Hepatocyte (in vitro differentiated cells): ENCODE results near the gene EIF1AX. TPM values are rescaled to one million over a fixed set of nuclear protein-coding genes. Genes with fewer than 3 reads are reported as not detected.

Experiments used
- DNase-seq: peaks from one replicate; pipeline ENCODE4 v3.0.0-alpha.2; 2016; ENCODE audit warnings: low spot score
- H2AFZ ChIP-seq: fragments of 200-600 bp; sonication (generic); 2 replicates; pipeline ENCODE4 v1.6.0; 2016; ENCODE audit warnings: antibody characterized with exemption, mild to moderate bottlenecking
- H3K27ac ChIP-seq: fragments of 200-600 bp; sonication (generic); 2 replicates; pipeline ENCODE4 v1.5.1; 2016; ENCODE audit warnings: mild to moderate bottlenecking
- H3K27me3 ChIP-seq: fragments of 200-600 bp; sonication (generic); 2 replicates; pipeline ENCODE4 v1.6.1; 2016
- H3K36me3 ChIP-seq: fragments of 200-600 bp; sonication (generic); replicated peaks from 2 replicates; pipeline ENCODE4 v1.5.1; 2016; ENCODE audit warnings: low read depth; ENCODE audit not compliant: insufficient read depth
- H3K4me1 ChIP-seq: fragments of 200-600 bp; sonication (generic); 2 replicates; pipeline ENCODE4 v1.5.1; 2016; ENCODE audit warnings: mild to moderate bottlenecking, moderate library complexity; ENCODE audit not compliant: insufficient read depth
- H3K4me2 ChIP-seq: fragments of 200-600 bp; sonication (generic); 2 replicates; pipeline ENCODE4 v1.6.0; 2016
- H3K4me3 ChIP-seq: fragments of 200-600 bp; sonication (generic); 2 replicates; pipeline ENCODE4 v1.5.1; 2016; ENCODE audit warnings: mild to moderate bottlenecking
- H3K79me2 ChIP-seq: fragments of 200-600 bp; sonication (generic); 2 replicates; pipeline ENCODE4 v1.6.0; 2017; ENCODE audit warnings: mild to moderate bottlenecking
- H3K9me2 ChIP-seq: fragments of 200-600 bp; sonication (generic); replicated peaks from 2 replicates; pipeline ENCODE4 v1.6.0; 2017; ENCODE audit warnings: mild to moderate bottlenecking; ENCODE audit not compliant: insufficient read depth
- H3K9me3 ChIP-seq: fragments of 200-600 bp; sonication (generic); 2 replicates; pipeline ENCODE4 v1.5.1; 2016; ENCODE audit warnings: low read depth, mild to moderate bottlenecking
- H4K20me1 ChIP-seq: fragments of 200-600 bp; sonication (generic); 2 replicates; pipeline ENCODE4 v1.6.0; 2016; ENCODE audit warnings: mild to moderate bottlenecking; ENCODE audit not compliant: insufficient read depth, poor library complexity, severe bottlenecking
- CTCF ChIP-seq: fragments of 200-600 bp; sonication (generic); IDR thresholded peaks from 2 replicates; pipeline ENCODE4 v1.5.1; 2016; ENCODE audit warnings: antibody characterized with exemption, mild to moderate bottlenecking; ENCODE audit not compliant: poor library complexity
- EZH2 ChIP-seq: fragments of 200-600 bp; sonication (generic); IDR thresholded peaks from 2 replicates; pipeline ENCODE4 v1.6.1; 2016; ENCODE audit warnings: antibody characterized with exemption, mild to moderate bottlenecking, borderline replicate concordance
- EZH2phosphoT487 ChIP-seq: fragments of 200-600 bp; sonication (generic); IDR thresholded peaks from one replicate; pipeline ENCODE4 v1.6.1; 2018; ENCODE audit warnings: antibody characterized with exemption, mild to moderate bottlenecking, low read depth, moderate library complexity; ENCODE audit not compliant: unreplicated experiment, severe bottlenecking
- WGBS: methylation state at CpG from one replicate; pipeline ENCODE4 v1.1.6; 2016; ENCODE audit warnings: low lambda C conversion rate; ENCODE audit errors: missing lambda C conversion rate; 5-methylcytosine and 5-hydroxymethylcytosine counted together
- polyA plus RNA-seq: library from polyadenylated mRNA; unstranded; fragments of >200 nt; fragmentation: Nextera tagmentation; extraction: Ambion mirVana; gene quantifications from 2 replicates; pipeline ENCODE4 v1.2.1, GENCODE V29; 2016
- total RNA-seq: library from RNA; depleted of rRNA; stranded (reverse); fragments of >200 nt; gene quantifications from 2 replicates; pipeline ENCODE4 v1.2.3, GENCODE V29; 2014

The EIF1AX gene
- total and polyA plus RNA-seq, 2 experiments from 2014 or later, result 47.9 to 55.5 TPM

- Histone ChIP-seq H3K9me3 (no peaks in the 10 kb centered on the region), H3K4me1 (no peaks in the 10 kb centered on the region), H3K36me3 (no peaks in the 10 kb centered on the region), H3K9me2 (no peaks in the 10 kb centered on the region), H3K27me3 (no peaks in the 10 kb centered on the region), H2AFZ (no peak overlapping the region), H3K79me2 (no peaks in the 10 kb centered on the region), H4K20me1 (no peaks in the 10 kb centered on the region), H3K4me3 (no peak overlapping the region), H3K27ac (no peak overlapping the region), H3K4me2 (no peak overlapping the region)
- TF ChIP-seq EZH2 (no peak), CTCF (no peak)
- DNase-seq, result no peak
- WGBS, result 64% methylated on average over 4 of the region's 4 CpGs
These were observed 18.3 kb upstream of the EIF1AX start for GRCh38 chrX:20159797-20160385.

GRCh38 chrX:20151689-20152088 lies 10.1 kb upstream of the EIF1AX start:
- no peaks in the 10 kb centered on the region for H3K9me3 ChIP-seq
- no peaks in the 10 kb centered on the region for H3K9me2 ChIP-seq
- TF ChIP-seq EZH2phosphoT487 (no peak), CTCF (no peak), EZH2 (no peak)
- WGBS, result 74% methylated on average over 3 of the region's 3 CpGs
- H3K4me1 ChIP-seq, result no peaks in the 10 kb centered on the region
- H3K4me2 ChIP-seq, result no peak overlapping the region
- H3K27ac ChIP-seq, result no peak overlapping the region
- no peaks in the 10 kb centered on the region for H3K79me2 ChIP-seq
- H3K4me3 ChIP-seq, result no peak overlapping the region
- no peaks in the 10 kb centered on the region for H3K36me3 ChIP-seq
- no peaks in the 10 kb centered on the region for H3K27me3 ChIP-seq
- no peak for DNase-seq
- no peak overlapping the region for H2AFZ ChIP-seq
- H4K20me1 ChIP-seq, result no peaks in the 10 kb centered on the region

GRCh38 chrX:20149326-20149725 lies 7.7 kb upstream of the EIF1AX start:
- WGBS, result 80% methylated on average over 2 of the region's 2 CpGs
- Histone ChIP-seq H3K4me2 (no peak overlapping the region), H3K9me2 (no peaks in the 10 kb centered on the region), H3K4me1 (no peaks in the 10 kb centered on the region), H3K27me3 (no peaks in the 10 kb centered on the region), H3K36me3 (no peaks in the 10 kb centered on the region), H4K20me1 (no peaks in the 10 kb centered on the region), H3K4me3 (no peak overlapping the region), H3K79me2 (no peaks in the 10 kb centered on the region), H3K9me3 (no peaks in the 10 kb centered on the region), H2AFZ (no peak overlapping the region), H3K27ac (no peak overlapping the region)
- no peak for TF ChIP-seq EZH2phosphoT487
- no peak for TF ChIP-seq CTCF
- no peak for TF ChIP-seq EZH2
- no peak for DNase-seq

GRCh38 chrX:20147561-20147960 lies 5.9 kb upstream of the EIF1AX start:
- no peaks in the 10 kb centered on the region for H3K4me1 ChIP-seq
- H3K4me2 ChIP-seq, result no peak overlapping the region
- no peak for TF ChIP-seq CTCF
- TF ChIP-seq EZH2phosphoT487, result no peak
- no peak for TF ChIP-seq EZH2
- H3K9me2 ChIP-seq, result no peaks in the 10 kb centered on the region
- H3K36me3 ChIP-seq, result no peaks in the 10 kb centered on the region
- DNase-seq, result no peak
- H4K20me1 ChIP-seq, result no peaks in the 10 kb centered on the region
- H3K4me3 ChIP-seq, result no peak overlapping the region
- no peaks in the 10 kb centered on the region for H3K9me3 ChIP-seq
- no peaks in the 10 kb centered on the region for H3K27me3 ChIP-seq
- H3K27ac ChIP-seq, result no peak overlapping the region
- WGBS, result 86% methylated on average over 1 of the region's 1 CpG
- H2AFZ ChIP-seq, result no peak overlapping the region
- no peaks in the 10 kb centered on the region for H3K79me2 ChIP-seq
